ENCODE measurements around the gene PHF10.

DNA sequence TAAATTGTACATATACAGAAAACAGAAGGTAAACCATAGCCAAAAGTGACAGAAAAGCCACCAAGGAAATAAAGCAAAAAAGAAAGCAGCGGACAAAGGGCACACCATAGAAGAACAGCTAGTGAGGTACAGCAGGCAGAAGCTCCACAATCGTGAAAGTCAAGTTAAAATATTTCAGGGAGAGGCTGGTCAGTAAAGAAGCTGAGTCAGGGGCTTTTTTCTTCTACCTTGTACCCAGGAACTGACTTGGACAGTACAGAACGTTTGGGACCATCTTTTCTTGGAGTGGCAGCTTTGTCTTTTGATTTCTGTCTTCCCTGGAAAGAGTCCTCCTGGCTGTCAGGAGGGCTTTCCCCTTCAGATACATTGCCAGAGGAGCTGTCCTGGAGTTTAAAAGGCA, 14.3 kb downstream of the PHF10 start:
- TF ChIP-seq, protein P1, sequence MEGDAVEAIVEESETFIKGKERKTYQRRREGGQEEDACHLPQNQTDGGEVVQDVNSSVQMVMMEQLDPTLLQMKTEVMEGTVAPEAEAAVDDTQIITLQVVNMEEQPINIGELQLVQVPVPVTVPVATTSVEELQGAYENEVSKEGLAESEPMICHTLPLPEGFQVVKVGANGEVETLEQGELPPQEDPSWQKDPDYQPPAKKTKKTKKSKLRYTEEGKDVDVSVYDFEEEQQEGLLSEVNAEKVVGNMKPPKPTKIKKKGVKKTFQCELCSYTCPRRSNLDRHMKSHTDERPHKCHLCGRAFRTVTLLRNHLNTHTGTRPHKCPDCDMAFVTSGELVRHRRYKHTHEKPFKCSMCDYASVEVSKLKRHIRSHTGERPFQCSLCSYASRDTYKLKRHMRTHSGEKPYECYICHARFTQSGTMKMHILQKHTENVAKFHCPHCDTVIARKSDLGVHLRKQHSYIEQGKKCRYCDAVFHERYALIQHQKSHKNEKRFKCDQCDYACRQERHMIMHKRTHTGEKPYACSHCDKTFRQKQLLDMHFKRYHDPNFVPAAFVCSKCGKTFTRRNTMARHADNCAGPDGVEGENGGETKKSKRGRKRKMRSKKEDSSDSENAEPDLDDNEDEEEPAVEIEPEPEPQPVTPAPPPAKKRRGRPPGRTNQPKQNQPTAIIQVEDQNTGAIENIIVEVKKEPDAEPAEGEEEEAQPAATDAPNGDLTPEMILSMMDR (IDR thresholded peaks at IDR 0.05) = no peak
- no peak for TF ChIP-seq POLR2A (IDR thresholded peaks at IDR 0.05)
